ENCODE measurements around the gene ATG16L2.

DNA sequence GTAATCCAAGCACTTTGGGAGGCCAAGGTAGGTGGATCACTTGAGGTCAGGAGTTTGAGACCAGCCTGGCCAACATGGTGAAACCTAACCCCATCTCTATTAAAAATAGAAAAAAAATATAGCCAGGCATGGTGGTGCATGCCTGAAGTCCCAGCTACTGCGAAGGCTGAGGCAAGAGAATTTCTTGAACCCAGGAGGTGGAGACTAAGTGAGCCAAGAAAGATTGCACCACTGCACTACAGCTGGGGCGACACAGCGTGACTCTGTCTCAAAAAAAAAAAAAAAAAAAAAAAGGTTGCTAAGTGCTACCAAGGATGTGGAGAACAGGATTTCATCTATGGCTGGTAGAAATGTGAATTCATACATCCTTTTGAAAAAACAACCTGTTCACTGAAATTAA, 36.6 kb downstream of the ATG16L2 start:
- TF ChIP-seq POLR2AphosphoS5 (IDR thresholded peaks at IDR 0.05) (no peak), POLR2A (IDR thresholded peaks at IDR 0.05) (no peak), EP300 (IDR thresholded peaks at IDR 0.05; ENCODE audit: low read depth) (no peak)
- TF ChIP-seq, protein P1, sequence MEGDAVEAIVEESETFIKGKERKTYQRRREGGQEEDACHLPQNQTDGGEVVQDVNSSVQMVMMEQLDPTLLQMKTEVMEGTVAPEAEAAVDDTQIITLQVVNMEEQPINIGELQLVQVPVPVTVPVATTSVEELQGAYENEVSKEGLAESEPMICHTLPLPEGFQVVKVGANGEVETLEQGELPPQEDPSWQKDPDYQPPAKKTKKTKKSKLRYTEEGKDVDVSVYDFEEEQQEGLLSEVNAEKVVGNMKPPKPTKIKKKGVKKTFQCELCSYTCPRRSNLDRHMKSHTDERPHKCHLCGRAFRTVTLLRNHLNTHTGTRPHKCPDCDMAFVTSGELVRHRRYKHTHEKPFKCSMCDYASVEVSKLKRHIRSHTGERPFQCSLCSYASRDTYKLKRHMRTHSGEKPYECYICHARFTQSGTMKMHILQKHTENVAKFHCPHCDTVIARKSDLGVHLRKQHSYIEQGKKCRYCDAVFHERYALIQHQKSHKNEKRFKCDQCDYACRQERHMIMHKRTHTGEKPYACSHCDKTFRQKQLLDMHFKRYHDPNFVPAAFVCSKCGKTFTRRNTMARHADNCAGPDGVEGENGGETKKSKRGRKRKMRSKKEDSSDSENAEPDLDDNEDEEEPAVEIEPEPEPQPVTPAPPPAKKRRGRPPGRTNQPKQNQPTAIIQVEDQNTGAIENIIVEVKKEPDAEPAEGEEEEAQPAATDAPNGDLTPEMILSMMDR (IDR thresholded peaks at IDR 0.05) = no peak
